Upper lobe of right lung (tissue), 1 donor: ENCODE results near the gene PPIC. TPM values are rescaled to one million over a fixed set of nuclear protein-coding genes. Genes with fewer than 3 reads are reported as not detected.

Experiments used
- ATAC-seq: fragments of 200-7000 bp; cut with Tn5 transposase; one replicate; pipeline ENCODE4 v1.9.1; 2020; ENCODE audit warnings: mild to moderate bottlenecking, moderate library complexity
- DNase-seq: peaks from one replicate; pipeline ENCODE4 v3.0.0-alpha.2; 2020
- H3K27ac ChIP-seq: fragments of 200-600 bp; one replicate; pipeline ENCODE4 v1.8.0; 2022
- H3K27me3 ChIP-seq: fragments of 200-600 bp; one replicate; pipeline ENCODE4 v1.8.0; 2022; ENCODE audit warnings: mild to moderate bottlenecking
- H3K36me3 ChIP-seq: fragments of 200-600 bp; one replicate; pipeline ENCODE4 v1.8.0; 2022
- H3K4me1 ChIP-seq: fragments of 200-600 bp; one replicate; pipeline ENCODE4 v1.8.0; 2022
- H3K4me3 ChIP-seq: fragments of 200-600 bp; one replicate; pipeline ENCODE4 v1.8.0; 2022; ENCODE audit warnings: mild to moderate bottlenecking
- H3K9me3 ChIP-seq: fragments of 200-600 bp; one replicate; pipeline ENCODE4 v1.8.0; 2022
- intact Hi-C: fragments of 100-400 bp; cut with DNase I; formaldehyde crosslinking; loops from one replicate; pipeline ENCODE4 v1.11.0; 2022
- total RNA-seq: library from RNA; stranded (reverse); fragmentation: NEBNext Ultra II Directional; extraction: Animal tissue kit (Norgen Biotek cat#: 25700); gene quantifications from one replicate; pipeline ENCODE4 v1.2.1, GENCODE V29; 2021
- TF ChIP-seq, protein P1 (sequence below): fragments of 200-600 bp; IDR thresholded peaks from one replicate; pipeline ENCODE4 v1.8.0; 2022; ENCODE audit warnings: antibody characterized with exemption
- donor health status: DM: no; HTN: yes; CAD: no; lungs with severe emphysema.

Gene PPIC
- total RNA-seq, 1 donor from 2014 or later, result 43.0 TPM

DNA sequence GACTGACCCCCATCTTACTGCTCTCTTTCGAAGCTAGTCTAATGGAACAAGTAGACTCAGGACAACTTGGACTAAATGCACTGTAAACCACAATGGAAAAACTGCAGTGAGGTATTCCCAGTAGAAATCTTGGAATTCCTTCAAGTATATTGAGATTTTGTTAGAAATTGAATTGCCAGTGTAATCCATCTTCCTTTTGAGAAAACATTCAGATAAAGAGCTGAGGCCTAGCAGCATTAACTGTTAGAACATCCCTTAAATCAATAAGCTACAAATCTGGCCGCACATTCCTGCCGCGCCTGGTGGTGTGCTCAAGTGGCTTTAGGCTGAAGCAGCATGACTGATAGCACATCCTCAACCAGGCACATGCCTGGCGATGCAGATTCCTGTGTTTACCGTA is 29.3 kb downstream of the PPIC start:
- intact Hi-C loops, result no loop called here
- Histone ChIP-seq H3K9me3 (no peaks in the 10 kb centered on the region), H3K36me3 (peaks cover 16% of the 10 kb centered on the region), H3K27ac (no peak overlapping the region), H3K4me3 (no peak overlapping the region), H3K27me3 (no peaks in the 10 kb centered on the region), H3K4me1 (no peaks in the 10 kb centered on the region)
- no peak for DNase-seq
- TF ChIP-seq, protein P1, sequence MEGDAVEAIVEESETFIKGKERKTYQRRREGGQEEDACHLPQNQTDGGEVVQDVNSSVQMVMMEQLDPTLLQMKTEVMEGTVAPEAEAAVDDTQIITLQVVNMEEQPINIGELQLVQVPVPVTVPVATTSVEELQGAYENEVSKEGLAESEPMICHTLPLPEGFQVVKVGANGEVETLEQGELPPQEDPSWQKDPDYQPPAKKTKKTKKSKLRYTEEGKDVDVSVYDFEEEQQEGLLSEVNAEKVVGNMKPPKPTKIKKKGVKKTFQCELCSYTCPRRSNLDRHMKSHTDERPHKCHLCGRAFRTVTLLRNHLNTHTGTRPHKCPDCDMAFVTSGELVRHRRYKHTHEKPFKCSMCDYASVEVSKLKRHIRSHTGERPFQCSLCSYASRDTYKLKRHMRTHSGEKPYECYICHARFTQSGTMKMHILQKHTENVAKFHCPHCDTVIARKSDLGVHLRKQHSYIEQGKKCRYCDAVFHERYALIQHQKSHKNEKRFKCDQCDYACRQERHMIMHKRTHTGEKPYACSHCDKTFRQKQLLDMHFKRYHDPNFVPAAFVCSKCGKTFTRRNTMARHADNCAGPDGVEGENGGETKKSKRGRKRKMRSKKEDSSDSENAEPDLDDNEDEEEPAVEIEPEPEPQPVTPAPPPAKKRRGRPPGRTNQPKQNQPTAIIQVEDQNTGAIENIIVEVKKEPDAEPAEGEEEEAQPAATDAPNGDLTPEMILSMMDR, result no peak
- ATAC-seq, result no peak

DNA sequence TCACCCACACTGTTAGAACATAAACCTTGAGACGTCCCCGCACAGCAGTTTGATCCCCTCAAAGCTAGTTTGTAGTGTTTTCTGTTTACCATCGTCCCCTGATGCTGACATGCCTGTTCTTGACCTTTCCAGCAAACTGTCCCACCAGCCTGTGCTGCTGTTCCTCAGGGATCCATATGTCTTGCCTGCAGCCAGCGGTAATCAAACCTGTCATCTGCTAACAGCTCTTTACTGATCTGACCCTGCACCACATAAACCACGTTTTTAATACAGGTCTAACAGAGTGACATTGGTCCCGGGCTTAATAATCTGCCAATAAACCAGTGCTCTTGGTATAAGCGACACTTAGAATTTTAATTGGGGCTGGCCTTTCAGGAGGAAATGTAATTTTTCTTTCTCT is 34.7 kb downstream of the PPIC start:
- Histone ChIP-seq H3K27me3 (no peaks in the 10 kb centered on the region), H3K4me3 (no peak overlapping the region), H3K36me3 (peaks cover 14% of the 10 kb centered on the region), H3K27ac (no peak overlapping the region), H3K9me3 (no peaks in the 10 kb centered on the region), H3K4me1 (no peaks in the 10 kb centered on the region)
- intact Hi-C loops, result no loop called here
- TF ChIP-seq, protein P1, result no peak
- no peak for ATAC-seq
- DNase-seq, result no peak

- no peaks in the 10 kb centered on the region for H3K27me3 ChIP-seq
- H3K4me3 ChIP-seq, result no peak overlapping the region
- no peaks in the 10 kb centered on the region for H3K4me1 ChIP-seq
- intact Hi-C loops, result no loop called here
- H3K27ac ChIP-seq, result no peak overlapping the region
- DNase-seq (no peak), ATAC-seq (no peak)
- peaks cover 14% of the 10 kb centered on the region for H3K36me3 ChIP-seq
- H3K9me3 ChIP-seq, result no peaks in the 10 kb centered on the region
- TF ChIP-seq, protein P1, result no peak
Observed at GRCh38 chr5:123000731-123001130, 35.8 kb downstream of the PPIC start.

GRCh38 chr5:122999947-123000563 is 36.5 kb downstream of the PPIC start:
- DNase-seq (peak; percentile 64), ATAC-seq (peak; percentile 64)
- intact Hi-C loops, result no loop called here
- TF ChIP-seq, protein P1, result peak; percentile 35
- Histone ChIP-seq H3K27me3 (no peaks in the 10 kb centered on the region), H3K9me3 (no peaks in the 10 kb centered on the region), H3K4me1 (no peaks in the 10 kb centered on the region), H3K4me3 (no peak overlapping the region), H3K36me3 (peaks cover 14% of the 10 kb centered on the region), H3K27ac (no peak overlapping the region)

- H3K27ac ChIP-seq, result no peak overlapping the region
- TF ChIP-seq, protein P1, result no peak
- no peaks in the 10 kb centered on the region for H3K9me3 ChIP-seq
- H3K4me1 ChIP-seq, result no peaks in the 10 kb centered on the region
- H3K36me3 ChIP-seq, result peaks cover 8% of the 10 kb centered on the region
- DNase-seq, result no peak
- ATAC-seq, result no peak
- H3K4me3 ChIP-seq, result no peak overlapping the region
- H3K27me3 ChIP-seq, result no peaks in the 10 kb centered on the region
- intact Hi-C loops, result no loop called here
Observed at GRCh38 chr5:122997294-122997693, 39.2 kb downstream of the PPIC start.

- H3K27me3 ChIP-seq, result no peaks in the 10 kb centered on the region
- no peaks in the 10 kb centered on the region for H3K9me3 ChIP-seq
- TF ChIP-seq, protein P1, result no peak
- H3K4me3 ChIP-seq, result no peak overlapping the region
- H3K36me3 ChIP-seq, result no peaks in the 10 kb centered on the region
- intact Hi-C loops, result no loop called here
- DNase-seq, result no peak
- H3K4me1 ChIP-seq, result no peaks in the 10 kb centered on the region
- no peak for ATAC-seq
- no peak overlapping the region for H3K27ac ChIP-seq
Observed at GRCh38 chr5:122996091-122996490, 40.4 kb downstream of the PPIC start.
